Measurements from ENCODE around the gene PLCG1. TPM values are rescaled to one million over a fixed set of nuclear protein-coding genes. Genes with fewer than 3 reads are reported as not detected.
"Not testable (repeated sequence)": the region's sequence is repeated elsewhere in the genome, so short reads cannot be mapped to it uniquely, and the experiment has no call there.

PLCG1 gene
- total and polyA plus RNA-seq, 12 donors, result 32.9 to 139 (median 76.9) TPM

GRCh38 chr20:41125530-41126457 lies 11.5 kb upstream of the PLCG1 start:
- TF ChIP-seq POLR2A (IDR thresholded peaks at IDR 0.05) (no peak), CTCF (IDR thresholded peaks at IDR 0.05) (no peak)
- Histone ChIP-seq H3K4me3 (no peak overlapping the region), H3K4me1 (replicated peaks in 1 of 2) (no peaks in the 10 kb centered on the region), H3K9me3 (replicated peaks in 1 of 3) (no peaks in the 10 kb centered on the region), H3K27me3 (no peaks in the 10 kb centered on the region), H3K27ac (no peak overlapping the region), H3K36me3 (replicated peaks in 1 of 2) (peaks cover 0 to 52% of the 10 kb centered on the region in 2 donors)
- WGBS, 4 donors, result 89 to 96% (median 92%) methylated on average over 6 of the region's 6 CpGs
- intact Hi-C loops (cut with DNase I), result no loop called here
- no peak for DNase-seq

- no peak for TF ChIP-seq CTCF (IDR thresholded peaks at IDR 0.05)
- no peak for TF ChIP-seq POLR2A (IDR thresholded peaks at IDR 0.05)
- Histone ChIP-seq H3K4me1 (replicated peaks in 1 of 2) (no peaks in the 10 kb centered on the region), H3K36me3 (replicated peaks in 1 of 2) (peaks cover 0 to 43% of the 10 kb centered on the region in 2 donors), H3K27me3 (no peaks in the 10 kb centered on the region), H3K9me3 (replicated peaks in 1 of 3) (no peaks in the 10 kb centered on the region), H3K4me3 (no peak overlapping the region), H3K27ac (no peak overlapping the region)
- intact Hi-C loops (cut with DNase I), result no loop called here
- DNase-seq, result no peak
- WGBS, 4 donors, result 93 to 99% (median 96%) methylated on average over 3 of the region's 3 CpGs
These were observed 10.6 kb upstream of the PLCG1 start for GRCh38 chr20:41126719-41127118.

GRCh38 chr20:41128317-41128716 lies 9.0 kb upstream of the PLCG1 start:
- peaks cover 0 to 27% of the 10 kb centered on the region in 2 donors for H3K36me3 ChIP-seq (replicated peaks in 1 of 2)
- WGBS, 4 donors, result 86% methylated on average over 1 of the region's 3 CpGs; no CpG with 5 or more reads in 3 of the 4 donors
- H3K4me1 ChIP-seq (replicated peaks in 1 of 2); H3K4me3 ChIP-seq; H3K27me3 ChIP-seq; H3K9me3 ChIP-seq (replicated peaks in 1 of 3); DNase-seq; intact Hi-C loops (cut with DNase I); H3K27ac ChIP-seq: not testable (repeated sequence)

GRCh38 chr20:41131594-41132387 lies 5.6 kb upstream of the PLCG1 start:
- peaks cover 0 to under 1% of the 10 kb centered on the region in 2 donors for H3K36me3 ChIP-seq (replicated peaks in 1 of 2)
- TF ChIP-seq POLR2A (IDR thresholded peaks at IDR 0.05) (no peak), CTCF (IDR thresholded peaks at IDR 0.05) (no peak)
- H3K4me1 ChIP-seq (replicated peaks in 1 of 2), result peaks cover 0 to 7% of the 10 kb centered on the region in 2 donors
- no peaks in the 10 kb centered on the region for H3K9me3 ChIP-seq (replicated peaks in 1 of 3)
- H3K4me3 ChIP-seq, result no peak overlapping the region
- no peak for DNase-seq
- H3K27me3 ChIP-seq, result no peaks in the 10 kb centered on the region
- intact Hi-C loops (cut with DNase I), result no loop called here
- 73 to 87% (median 74%) methylated on average over 4 to 5 of the region's 5 CpGs for WGBS, 4 donors
- no peak overlapping the region for H3K27ac ChIP-seq

GRCh38 chr20:41132388-41132775 lies 5.0 kb upstream of the PLCG1 start:
- H3K4me1 ChIP-seq (replicated peaks in 1 of 2); H3K27me3 ChIP-seq; H3K9me3 ChIP-seq (replicated peaks in 1 of 3); H3K4me3 ChIP-seq; H3K27ac ChIP-seq; H3K36me3 ChIP-seq (replicated peaks in 1 of 2); DNase-seq; intact Hi-C loops (cut with DNase I): not testable (repeated sequence)
- 82 to 89% (median 82%) methylated on average over 9 of the region's 9 CpGs for WGBS, 4 donors

Measured in adrenal gland (tissue), 12 donors.